ENCODE data around the gene CNOT11.
"Not testable (repeated sequence)": the region's sequence is repeated elsewhere in the genome, so short reads cannot be mapped to it uniquely, and the experiment has no call there.

The CNOT11 gene

GRCh38 chr2:101252408-101253012, at the start of gene CNOT11:
Gene CNOT11 (plus strand): TSS chr2:101252886. CDS start chr2:101252965, 79 bp downstream.
- peak within 1 kb of the TSS; percentile 86 for H3K4me3 ChIP-seq (ENCODE audit: low read depth, low read length)
- no peak for TF ChIP-seq CTCF (IDR thresholded peaks at IDR 0.05; ENCODE audit: insufficient read depth, low read depth, low read length, missing control alignments)
- peak; percentile 99 for DNase-seq (ENCODE audit: low read depth)

GRCh38 chr2:101204400-101205115, 48.1 kb upstream of the CNOT11 start:
- no peak for DNase-seq (ENCODE audit: low read depth)
- no peak overlapping the region for H3K4me3 ChIP-seq (ENCODE audit: low read depth, low read length)
- TF ChIP-seq CTCF (IDR thresholded peaks at IDR 0.05; ENCODE audit: insufficient read depth, low read depth, low read length, missing control alignments) = no peak

GRCh38 chr2:101205521-101206479, 46.9 kb upstream of the CNOT11 start:
- peak overlapping the region; percentile 13; the same call in 1 of the 2 replicates for H3K4me3 ChIP-seq (ENCODE audit: low read depth, low read length)
- peak; percentile 69 for DNase-seq (ENCODE audit: low read depth)
- TF ChIP-seq CTCF (IDR thresholded peaks at IDR 0.05; ENCODE audit: insufficient read depth, low read depth, low read length, missing control alignments) = peak; percentile 31

- TF ChIP-seq CTCF (IDR thresholded peaks at IDR 0.05; ENCODE audit: insufficient read depth, low read depth, low read length, missing control alignments) = no peak
- H3K4me3 ChIP-seq (ENCODE audit: low read depth, low read length) = no peak overlapping the region
- DNase-seq (ENCODE audit: low read depth) = no peak
Observed at GRCh38 chr2:101208830-101209229, 43.9 kb upstream of the CNOT11 start.

- no peak overlapping the region for H3K4me3 ChIP-seq (ENCODE audit: low read depth, low read length)
- TF ChIP-seq CTCF (IDR thresholded peaks at IDR 0.05; ENCODE audit: insufficient read depth, low read depth, low read length, missing control alignments) = no peak
- no peak for DNase-seq (ENCODE audit: low read depth)
Observed at GRCh38 chr2:101219246-101219645, 33.4 kb upstream of the CNOT11 start.

GRCh38 chr2:101220091-101220490, 32.6 kb upstream of the CNOT11 start:
- H3K4me3 ChIP-seq (ENCODE audit: low read depth, low read length); DNase-seq (ENCODE audit: low read depth): not testable (repeated sequence)

- no peak overlapping the region for H3K4me3 ChIP-seq (ENCODE audit: low read depth, low read length)
- no peak for TF ChIP-seq CTCF (IDR thresholded peaks at IDR 0.05; ENCODE audit: insufficient read depth, low read depth, low read length, missing control alignments)
- DNase-seq (ENCODE audit: low read depth) = peak; percentile 94
Observed at GRCh38 chr2:101223814-101224231, 28.9 kb upstream of the CNOT11 start.
